ENCODE results near the gene JPH3.

The JPH3 gene

GRCh38 chr16:87744750-87745514 is 142.6 kb downstream of the JPH3 start:
- DNase-seq = no peak

DNA sequence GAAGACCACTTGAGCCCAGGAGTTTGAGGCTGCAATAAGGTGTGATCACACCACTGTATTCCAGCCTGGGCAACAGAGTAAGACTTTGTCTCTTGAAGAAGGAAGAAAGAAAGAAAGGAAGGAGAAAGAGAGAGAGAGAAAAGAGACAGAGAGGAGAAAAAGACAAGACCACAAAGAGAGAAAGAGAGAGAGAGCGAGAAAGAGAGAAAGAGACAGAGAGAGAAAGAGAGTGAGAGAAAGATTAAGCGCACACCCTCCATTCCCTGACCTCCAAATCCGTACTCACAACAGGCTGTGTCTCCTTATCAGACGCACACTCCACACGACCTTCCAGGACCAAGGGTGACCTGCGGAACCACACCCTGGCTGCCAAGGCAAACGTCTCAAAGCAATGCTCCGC is 143.9 kb downstream of the JPH3 start:
- no peak for DNase-seq

All from activated T-cell treated with anti-CD3 and anti-CD28 coated beads, Interleukin-2, amount 50 U/mL, for 48 hours (primary cell).